Loucy (cell line): Measurements from ENCODE around the gene SYNC.

ENCODE experiments used
- H2AFZ ChIP-seq: fragments of 200-600 bp; sonication (generic); 2 replicates; pipeline ENCODE4 v1.6.0; 2016; ENCODE audit warnings: antibody characterized with exemption, mild to moderate bottlenecking, low read length, moderate library complexity
- H3F3A ChIP-seq: fragments of 200-600 bp; 2 replicates; pipeline ENCODE4 v1.6.0; 2016; ENCODE audit warnings: antibody characterized with exemption, low read depth, mild to moderate bottlenecking
- H3K27me3 ChIP-seq: fragments of 200-600 bp; sonication (generic); 2 replicates; pipeline ENCODE4 v1.6.1; 2014; ENCODE audit warnings: low read length, mild to moderate bottlenecking; ENCODE audit not compliant: insufficient read depth, poor library complexity, severe bottlenecking
- H3K36me3 ChIP-seq: fragments of 200-600 bp; sonication (generic); 2 replicates; pipeline ENCODE4 v1.6.1; 2016; ENCODE audit warnings: low read length; ENCODE audit not compliant: insufficient read depth
- H3K4me1 ChIP-seq: fragments of 200-600 bp; sonication (generic); 2 replicates; pipeline ENCODE4 v1.5.1; 2014; ENCODE audit warnings: low read length, mild to moderate bottlenecking; ENCODE audit not compliant: insufficient read depth, poor library complexity, severe bottlenecking
- H3K4me2 ChIP-seq: fragments of 200-600 bp; sonication (generic); 2 replicates; pipeline ENCODE4 v1.6.0; 2014; ENCODE audit warnings: antibody characterized with exemption, low read length, low read depth, mild to moderate bottlenecking; ENCODE audit not compliant: poor library complexity, severe bottlenecking
- H3K4me3 ChIP-seq: fragments of 200-600 bp; sonication (generic); 2 replicates; pipeline ENCODE4 v1.5.1; 2014; ENCODE audit warnings: low read length, mild to moderate bottlenecking, mixed read lengths; ENCODE audit not compliant: poor library complexity, severe bottlenecking
- H3K79me2 ChIP-seq: fragments of 200-600 bp; sonication (generic); 2 replicates; pipeline ENCODE4 v1.6.1; 2014; ENCODE audit warnings: low read length; ENCODE audit not compliant: insufficient read depth
- H3K9ac ChIP-seq: fragments of 200-600 bp; sonication (generic); 2 replicates; pipeline ENCODE4 v1.6.0; 2014; ENCODE audit warnings: mild to moderate bottlenecking, low read depth, low read length, moderate library complexity; ENCODE audit not compliant: poor library complexity, severe bottlenecking
- H3K9me2 ChIP-seq: fragments of 200-600 bp; sonication (generic); replicated peaks from 2 replicates; pipeline ENCODE4 v1.6.1; 2016; ENCODE audit warnings: low read depth, low read length, mixed read lengths
- H3K9me3 ChIP-seq: fragments of 200-600 bp; sonication (generic); 2 replicates; pipeline ENCODE4 v1.6.1; 2014; ENCODE audit warnings: mild to moderate bottlenecking, antibody characterized with exemption, low read length, low read depth; ENCODE audit not compliant: insufficient read depth
- H4K20me1 ChIP-seq: fragments of 200-600 bp; sonication (generic); 2 replicates; pipeline ENCODE4 v1.6.0; 2014; ENCODE audit warnings: antibody characterized with exemption, low read length, mild to moderate bottlenecking; ENCODE audit not compliant: insufficient read depth, poor library complexity, severe bottlenecking
- CTCF ChIP-seq: fragments of 200-600 bp; sonication (generic); conservative IDR thresholded peaks from 2 replicates; pipeline ENCODE4 v1.5.1; 2014; ENCODE audit warnings: mild to moderate bottlenecking, antibody characterized with exemption, low read length
- EZH2phosphoT487 ChIP-seq: fragments of 200-600 bp; IDR thresholded peaks from 2 replicates; pipeline ENCODE4 v1.6.1; 2018; ENCODE audit warnings: antibody characterized with exemption, mild to moderate bottlenecking, moderate library complexity, borderline replicate concordance

Gene SYNC

DNA sequence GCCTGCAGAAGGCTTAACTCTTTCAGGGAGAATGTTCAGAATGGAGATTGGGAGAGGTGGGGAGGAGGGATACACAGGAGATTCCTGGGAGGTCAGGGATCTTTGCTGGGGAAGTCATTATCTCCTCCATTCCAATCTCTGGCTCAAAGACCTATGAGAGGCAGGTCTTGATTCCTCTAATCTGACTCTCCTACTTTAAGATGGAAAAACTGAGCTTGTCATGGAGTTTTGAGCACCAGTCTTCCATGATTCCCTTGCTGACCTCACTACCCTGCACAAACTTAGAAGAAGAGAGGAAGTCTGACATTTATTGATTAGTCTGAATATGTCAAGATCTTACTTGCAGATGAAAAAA, 41.5 kb upstream of the SYNC start:
- no peaks in the 10 kb centered on the region for H3K27me3 ChIP-seq
- H3K9me3 ChIP-seq, result no peaks in the 10 kb centered on the region
- no peaks in the 10 kb centered on the region for H3K9me2 ChIP-seq
- no peaks in the 10 kb centered on the region for H3K79me2 ChIP-seq
- H3F3A ChIP-seq, result no peaks in the 10 kb centered on the region
- no peaks in the 10 kb centered on the region for H4K20me1 ChIP-seq
- peaks cover 4% of the 10 kb centered on the region for H3K4me1 ChIP-seq
- no peaks in the 10 kb centered on the region for H3K36me3 ChIP-seq
- H2AFZ ChIP-seq, result no peak overlapping the region
- H3K4me3 ChIP-seq, result no peak overlapping the region
- TF ChIP-seq EZH2phosphoT487 (no peak), CTCF (no peak)
- H3K9ac ChIP-seq, result no peak overlapping the region
- H3K4me2 ChIP-seq, result no peak overlapping the region

DNA sequence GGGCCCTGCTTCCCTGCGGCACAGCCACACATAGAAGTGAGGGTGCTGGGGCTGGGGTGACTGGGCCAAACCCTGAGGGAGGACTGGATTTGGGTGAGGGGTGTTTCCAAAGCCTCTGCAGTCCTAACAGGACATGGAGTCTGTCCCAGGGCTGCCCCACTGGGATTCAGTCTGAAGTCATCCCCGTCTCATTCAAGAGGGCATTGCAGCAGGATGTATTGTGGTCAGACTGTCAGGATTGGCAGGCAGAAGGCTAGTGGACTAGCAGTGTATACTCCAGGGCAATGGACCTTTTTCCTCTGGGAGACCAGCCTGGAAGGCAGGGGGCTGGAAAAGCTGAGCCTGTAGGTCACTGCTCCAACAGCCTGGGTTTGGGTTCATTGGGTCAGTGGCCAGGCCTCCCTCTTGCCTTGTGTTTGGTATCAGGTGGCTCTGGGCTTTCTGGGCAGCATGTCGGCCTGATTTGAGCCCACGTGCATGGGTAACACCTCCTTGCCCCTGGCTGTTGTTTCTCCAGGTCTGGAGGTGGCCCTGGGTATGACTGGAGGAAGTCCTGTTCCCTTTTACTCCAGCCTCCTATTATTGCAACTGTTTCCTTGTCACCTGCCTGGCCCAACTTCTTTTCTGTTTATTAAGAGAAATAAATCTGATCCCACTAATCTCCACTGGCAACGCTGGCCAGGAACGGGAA, 41.0 kb upstream of the SYNC start:
- TF ChIP-seq CTCF (no peak), EZH2phosphoT487 (no peak)
- H3K4me3 ChIP-seq, result no peak overlapping the region
- no peaks in the 10 kb centered on the region for H3K9me3 ChIP-seq
- H2AFZ ChIP-seq, result no peak overlapping the region
- H4K20me1 ChIP-seq, result no peaks in the 10 kb centered on the region
- H3K4me2 ChIP-seq, result no peak overlapping the region
- H3K27me3 ChIP-seq, result no peaks in the 10 kb centered on the region
- H3F3A ChIP-seq, result no peaks in the 10 kb centered on the region
- H3K36me3 ChIP-seq, result no peaks in the 10 kb centered on the region
- no peaks in the 10 kb centered on the region for H3K79me2 ChIP-seq
- H3K4me1 ChIP-seq, result peaks cover 4% of the 10 kb centered on the region
- H3K9me2 ChIP-seq, result no peaks in the 10 kb centered on the region
- no peak overlapping the region for H3K9ac ChIP-seq

GRCh38 chr1:32742956-32743355, 40.4 kb upstream of the SYNC start:
- TF ChIP-seq EZH2phosphoT487 (no peak), CTCF (no peak)
- Histone ChIP-seq H3K9me3 (no peaks in the 10 kb centered on the region), H3K9ac (peak overlapping the region; percentile 28), H4K20me1 (no peaks in the 10 kb centered on the region), H3F3A (no peaks in the 10 kb centered on the region), H3K27me3 (no peaks in the 10 kb centered on the region), H3K79me2 (no peaks in the 10 kb centered on the region), H2AFZ (no peak overlapping the region), H3K4me2 (peak overlapping the region; percentile 66), H3K9me2 (no peaks in the 10 kb centered on the region), H3K36me3 (no peaks in the 10 kb centered on the region), H3K4me1 (peaks cover 4% of the 10 kb centered on the region), H3K4me3 (peak overlapping the region; percentile 65)
